HCT116 (cell line): ENCODE data around the gene NLRP1. TPM values are rescaled to one million over a fixed set of nuclear protein-coding genes. Genes with fewer than 3 reads are reported as not detected.

Experiments used
- ATAC-seq: fragments of 200-7000 bp; cut with Tn5 transposase; 2 replicates; pipeline ENCODE4 v1.9.1; 2020; ENCODE audit warnings: mild to moderate bottlenecking, moderate library complexity
- BruUV-seq: library from RNA; stranded (reverse); fragments of 400-500 nt; replicated peaks from 2 replicates; lab custom pipeline; 2021; lab: Mats Ljungman, UMichigan
- CTCF ChIA-PET: fragments of 300-600 bp; sonication (Branson Sonifier 250); formaldehyde crosslinking; loops from one replicate; lab custom pipeline; 2021; ENCODE audit warnings: antibody characterized with exemption; lab: Charles Lee
- POLR2A ChIA-PET: fragments of 300-600, 350-600 bp; sonication (Branson Sonifier 250); formaldehyde crosslinking; loops from one replicate; lab custom pipeline; 2021; ENCODE audit warnings: antibody characterized with exemption; lab: Charles Lee
- RAD21 ChIA-PET, 2 experiments: fragments of 300-600 bp; sonication (Branson Sonifier 250); formaldehyde crosslinking; loops; one replicate each; lab custom pipeline; 2023; ENCODE audit warnings: low total read pairs in 2 of 2; ENCODE audit not compliant: uncharacterized antibody in 2 of 2, unreplicated experiment in 2 of 2, low non-redundant PET in 1 of 2; lab: Charles Lee
- DNase-seq: peaks from one replicate; pipeline ENCODE4 v3.0.0-alpha.2; 2010; ENCODE audit warnings: low read depth, low spot score
- H2AFZ ChIP-seq: fragments of 200-600 bp; shearing (Covaris generic), sonication (generic); 2 replicates; pipeline ENCODE4 v1.6.1; 2017; ENCODE audit warnings: low read depth, mixed run types, mixed read lengths, antibody characterized with exemption, low read length; ENCODE audit not compliant: poor library complexity, severe bottlenecking
- H3K27ac ChIP-seq: 2 replicates; pipeline ENCODE4 v1.5.1; 2012; ENCODE audit warnings: low read depth, low read length
- H3K27me3 ChIP-seq: fragments of 200-600 bp; sonication (generic); 2 replicates; pipeline ENCODE4 v1.6.1; 2016; ENCODE audit warnings: mixed run types, low read length, mixed read lengths; ENCODE audit not compliant: insufficient read depth
- H3K36me3 ChIP-seq, 2 experiments: fragments of 200-500 bp in 1 of 2; fragments of 200-600 bp in 1 of 2; sonication (Bioruptor generic) in 1 of 2; sonication (generic) in 1 of 2; 2 replicates each; pipeline versions ENCODE4 v1.5.1 to v1.6.1; 2014 to 2016; ENCODE audit warnings: low read length in 2 of 2, inconsistent platforms in 1 of 2, mixed read lengths in 1 of 2, mixed run types in 1 of 2; ENCODE audit not compliant: insufficient read depth in 2 of 2, control insufficient read depth in 1 of 2
- H3K4me1 ChIP-seq, 2 experiments: fragments of 200-600 bp in 1 of 2; sonication (generic) in 1 of 2; 2 replicates each; pipeline versions ENCODE4 v1.5.1 to v1.6.1; 2012 to 2017; ENCODE audit warnings: low read length in 2 of 2, inconsistent platforms in 1 of 2, mild to moderate bottlenecking in 1 of 2, mixed read lengths in 1 of 2, mixed run types in 1 of 2, moderate library complexity in 1 of 2; ENCODE audit not compliant: insufficient read depth in 2 of 2, control insufficient read depth in 1 of 2
- H3K4me2 ChIP-seq: fragments of 200-600 bp; sonication (generic); 2 replicates; pipeline ENCODE4 v1.6.1; 2017; ENCODE audit warnings: mixed run types, low read length, mixed read lengths
- H3K4me3 ChIP-seq, 2 experiments: fragments of 200-600 bp in 1 of 2; sonication (generic) in 1 of 2; replicated peaks in 1 of 2; 2 replicates each; pipeline ENCODE4 v1.5.1; 2011 to 2016; ENCODE audit warnings: low read length in 2 of 2, control low read depth in 1 of 2, low read depth in 1 of 2, mild to moderate bottlenecking in 1 of 2, mixed read lengths in 1 of 2, mixed run types in 1 of 2
- H3K79me2 ChIP-seq: fragments of 200-600 bp; sonication (generic); 2 replicates; pipeline ENCODE4 v1.6.1; 2017; ENCODE audit warnings: mild to moderate bottlenecking, mixed run types, low read length, moderate library complexity, mixed read lengths; ENCODE audit not compliant: insufficient read depth
- H3K9ac ChIP-seq: fragments of 200-600 bp; sonication (generic); 2 replicates; pipeline ENCODE4 v1.6.1; 2016; ENCODE audit warnings: low read length, mixed read lengths
- H3K9me2 ChIP-seq: fragments of 200-600 bp; sonication (generic), shearing (Covaris generic); 2 replicates; pipeline ENCODE4 v1.6.1; 2017; ENCODE audit warnings: mixed run types, mild to moderate bottlenecking, moderate library complexity; ENCODE audit not compliant: insufficient read depth
- H3K9me3 ChIP-seq, 2 experiments: fragments of 200-500 bp in 1 of 2; fragments of 200-600 bp in 1 of 2; sonication (Bioruptor generic) in 1 of 2; sonication (generic) in 1 of 2; 2 replicates each; pipeline ENCODE4 v1.6.1; 2014 to 2017; ENCODE audit warnings: low read length in 2 of 2, mixed read lengths in 2 of 2, inconsistent platforms in 1 of 2, low read depth in 1 of 2, mild to moderate bottlenecking in 1 of 2, mixed run types in 1 of 2, moderate library complexity in 1 of 2; ENCODE audit not compliant: control insufficient read depth in 1 of 2, insufficient read depth in 1 of 2
- H4K20me1 ChIP-seq: fragments of 200-600 bp; sonication (generic), shearing (Covaris generic); 2 replicates; pipeline ENCODE4 v1.6.1; 2017; ENCODE audit warnings: mixed run types, mild to moderate bottlenecking, moderate library complexity; ENCODE audit not compliant: insufficient read depth
- CBX3 ChIP-seq: IDR thresholded peaks from 2 replicates; pipeline ENCODE4 v1.6.1; 2012; ENCODE audit warnings: low read depth
- CEBPB ChIP-seq: IDR thresholded peaks from 2 replicates; pipeline ENCODE4 v1.6.1; 2012; ENCODE audit warnings: low read depth
- EZH2 ChIP-seq: fragments of 200-600 bp; sonication (generic); IDR thresholded peaks from 2 replicates; pipeline ENCODE4 v1.6.1; 2017; ENCODE audit warnings: antibody characterized with exemption, mixed run types
- EZH2phosphoT487 ChIP-seq: fragments of 200-600 bp; IDR thresholded peaks from 2 replicates; pipeline ENCODE4 v1.6.1; 2018; ENCODE audit warnings: antibody characterized with exemption, borderline replicate concordance
- FOSL1 ChIP-seq: IDR thresholded peaks from 2 replicates; pipeline ENCODE4 v1.6.1; 2012; ENCODE audit warnings: low read depth
- JUND ChIP-seq: IDR thresholded peaks from 2 replicates; pipeline ENCODE4 v1.6.1; 2012
- POLR2A ChIP-seq: IDR thresholded peaks from 2 replicates; pipeline ENCODE4 v1.7.0; 2011; ENCODE audit warnings: borderline replicate concordance; ENCODE audit not compliant: insufficient read depth, insufficient read length; ENCODE audit errors: extremely low read depth
- POLR2AphosphoS5 ChIP-seq: IDR thresholded peaks from 2 replicates; pipeline ENCODE4 v1.6.1; 2011; ENCODE audit warnings: mild to moderate bottlenecking, low read depth, low read length, moderate library complexity
- RAD21 ChIP-seq: IDR thresholded peaks from 2 replicates; pipeline ENCODE4 v1.6.1; 2012; ENCODE audit warnings: low read depth, mild to moderate bottlenecking
- SP1 ChIP-seq: IDR thresholded peaks from 2 replicates; pipeline ENCODE4 v1.6.1; 2012; ENCODE audit warnings: low read depth
- YY1 ChIP-seq: IDR thresholded peaks from 2 replicates; pipeline ENCODE4 v1.6.1; 2011; ENCODE audit warnings: low read length, low read depth, moderate library complexity, mild to moderate bottlenecking; ENCODE audit not compliant: insufficient replicate concordance; ENCODE audit errors: extremely low read depth
- ZFX ChIP-seq: fragments of 450-650 bp; IDR thresholded peaks from 2 replicates; pipeline ENCODE4 v1.6.1; 2017
- ZNF274 ChIP-seq: fragments of 200-500 bp; sonication (Bioruptor generic); IDR thresholded peaks from 2 replicates; pipeline ENCODE4 v1.6.1; 2014; ENCODE audit warnings: mild to moderate bottlenecking, low read depth, low read length, inconsistent platforms
- intact Hi-C: fragments of 100-400 bp; cut with micrococcal nuclease; formaldehyde crosslinking; loops from 2 replicates; pipeline ENCODE4 v1.10.0; 2022
- total RNA-seq: library from RNA; stranded (reverse); gene quantifications from one replicate; pipeline ENCODE4 v1.2.1, GENCODE V29; 2021; ENCODE audit not compliant: unreplicated experiment
- TF ChIP-seq, protein P1 (sequence below): IDR thresholded peaks from 2 replicates; pipeline ENCODE4 v1.6.1; 2011; ENCODE audit warnings: mild to moderate bottlenecking, low read length, moderate library complexity; ENCODE audit not compliant: insufficient replicate concordance; ENCODE audit errors: extremely low read depth
- TF ChIP-seq, protein P2 (sequence below): IDR thresholded peaks from 2 replicates; pipeline ENCODE4 v1.6.1; 2012
- TF ChIP-seq, protein P3 (sequence below): IDR thresholded peaks from 2 replicates; pipeline ENCODE4 v1.6.1; 2012; ENCODE audit warnings: low read depth

Gene NLRP1
- total RNA-seq, 1 experiment from 2014 or later, result 7.2 TPM

DNA sequence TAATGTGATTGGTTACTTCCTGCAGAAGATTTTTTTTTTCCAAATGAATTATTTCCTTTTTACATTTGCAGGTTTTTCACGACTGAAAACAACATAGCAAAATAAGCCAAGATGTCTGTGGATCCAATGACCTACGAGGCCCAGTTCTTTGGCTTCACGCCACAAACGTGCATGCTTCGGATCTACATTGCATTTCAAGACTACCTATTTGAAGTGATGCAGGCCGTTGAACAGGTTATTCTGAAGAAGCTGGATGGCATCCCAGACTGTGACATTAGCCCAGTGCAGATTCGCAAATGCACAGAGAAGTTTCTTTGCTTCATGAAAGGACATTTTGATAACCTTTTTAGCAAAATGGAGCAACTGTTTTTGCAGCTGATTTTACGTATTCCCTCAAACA is 95.6 kb downstream of the NLRP1 start:
- no peak overlapping the region for H3K27ac ChIP-seq
- ChIA-PET CTCF (no interaction called here), RAD21 (no interaction called here), POLR2A (no interaction called here)
- peaks cover 52% of the 10 kb centered on the region for H3K79me2 ChIP-seq
- no peaks in the 10 kb centered on the region for H3K27me3 ChIP-seq
- no peak overlapping the region for H3K4me2 ChIP-seq
- H3K9me2 ChIP-seq, result no peaks in the 10 kb centered on the region
- intact Hi-C loops, result no loop called here
- H3K9me3 ChIP-seq, result no peaks in the 10 kb centered on the region; a peak in 1 of 4 replicates
- H3K36me3 ChIP-seq, result peaks cover 11 to 36% of the 10 kb centered on the region in 2 experiments
- BruUV-seq, result no TSS peak
- no peaks in the 10 kb centered on the region for H4K20me1 ChIP-seq
- ATAC-seq (no peak), DNase-seq (no peak)
- H3K4me3 ChIP-seq, result no peak overlapping the region
- H3K9ac ChIP-seq, result no peak overlapping the region
- no peak overlapping the region for H2AFZ ChIP-seq
- no peak for TF ChIP-seq ZNF274
- no peak for TF ChIP-seq RAD21
- no peak for TF ChIP-seq FOSL1
- no peak for TF ChIP-seq JUND
- TF ChIP-seq, protein P1, sequence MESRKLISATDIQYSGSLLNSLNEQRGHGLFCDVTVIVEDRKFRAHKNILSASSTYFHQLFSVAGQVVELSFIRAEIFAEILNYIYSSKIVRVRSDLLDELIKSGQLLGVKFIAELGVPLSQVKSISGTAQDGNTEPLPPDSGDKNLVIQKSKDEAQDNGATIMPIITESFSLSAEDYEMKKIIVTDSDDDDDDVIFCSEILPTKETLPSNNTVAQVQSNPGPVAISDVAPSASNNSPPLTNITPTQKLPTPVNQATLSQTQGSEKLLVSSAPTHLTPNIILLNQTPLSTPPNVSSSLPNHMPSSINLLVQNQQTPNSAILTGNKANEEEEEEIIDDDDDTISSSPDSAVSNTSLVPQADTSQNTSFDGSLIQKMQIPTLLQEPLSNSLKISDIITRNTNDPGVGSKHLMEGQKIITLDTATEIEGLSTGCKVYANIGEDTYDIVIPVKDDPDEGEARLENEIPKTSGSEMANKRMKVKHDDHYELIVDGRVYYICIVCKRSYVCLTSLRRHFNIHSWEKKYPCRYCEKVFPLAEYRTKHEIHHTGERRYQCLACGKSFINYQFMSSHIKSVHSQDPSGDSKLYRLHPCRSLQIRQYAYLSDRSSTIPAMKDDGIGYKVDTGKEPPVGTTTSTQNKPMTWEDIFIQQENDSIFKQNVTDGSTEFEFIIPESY, result no peak
- no peak for TF ChIP-seq CBX3
- no peak for TF ChIP-seq POLR2A
- TF ChIP-seq CEBPB, result no peak
- TF ChIP-seq, protein P2, sequence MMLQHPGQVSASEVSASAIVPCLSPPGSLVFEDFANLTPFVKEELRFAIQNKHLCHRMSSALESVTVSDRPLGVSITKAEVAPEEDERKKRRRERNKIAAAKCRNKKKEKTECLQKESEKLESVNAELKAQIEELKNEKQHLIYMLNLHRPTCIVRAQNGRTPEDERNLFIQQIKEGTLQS, result no peak
- no peak for TF ChIP-seq ZFX
- no peak for TF ChIP-seq EZH2
- TF ChIP-seq EZH2phosphoT487, result no peak
- TF ChIP-seq, protein P3, sequence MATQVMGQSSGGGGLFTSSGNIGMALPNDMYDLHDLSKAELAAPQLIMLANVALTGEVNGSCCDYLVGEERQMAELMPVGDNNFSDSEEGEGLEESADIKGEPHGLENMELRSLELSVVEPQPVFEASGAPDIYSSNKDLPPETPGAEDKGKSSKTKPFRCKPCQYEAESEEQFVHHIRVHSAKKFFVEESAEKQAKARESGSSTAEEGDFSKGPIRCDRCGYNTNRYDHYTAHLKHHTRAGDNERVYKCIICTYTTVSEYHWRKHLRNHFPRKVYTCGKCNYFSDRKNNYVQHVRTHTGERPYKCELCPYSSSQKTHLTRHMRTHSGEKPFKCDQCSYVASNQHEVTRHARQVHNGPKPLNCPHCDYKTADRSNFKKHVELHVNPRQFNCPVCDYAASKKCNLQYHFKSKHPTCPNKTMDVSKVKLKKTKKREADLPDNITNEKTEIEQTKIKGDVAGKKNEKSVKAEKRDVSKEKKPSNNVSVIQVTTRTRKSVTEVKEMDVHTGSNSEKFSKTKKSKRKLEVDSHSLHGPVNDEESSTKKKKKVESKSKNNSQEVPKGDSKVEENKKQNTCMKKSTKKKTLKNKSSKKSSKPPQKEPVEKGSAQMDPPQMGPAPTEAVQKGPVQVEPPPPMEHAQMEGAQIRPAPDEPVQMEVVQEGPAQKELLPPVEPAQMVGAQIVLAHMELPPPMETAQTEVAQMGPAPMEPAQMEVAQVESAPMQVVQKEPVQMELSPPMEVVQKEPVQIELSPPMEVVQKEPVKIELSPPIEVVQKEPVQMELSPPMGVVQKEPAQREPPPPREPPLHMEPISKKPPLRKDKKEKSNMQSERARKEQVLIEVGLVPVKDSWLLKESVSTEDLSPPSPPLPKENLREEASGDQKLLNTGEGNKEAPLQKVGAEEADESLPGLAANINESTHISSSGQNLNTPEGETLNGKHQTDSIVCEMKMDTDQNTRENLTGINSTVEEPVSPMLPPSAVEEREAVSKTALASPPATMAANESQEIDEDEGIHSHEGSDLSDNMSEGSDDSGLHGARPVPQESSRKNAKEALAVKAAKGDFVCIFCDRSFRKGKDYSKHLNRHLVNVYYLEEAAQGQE, result no peak
- TF ChIP-seq SP1, result no peak
- TF ChIP-seq YY1, result no peak
- TF ChIP-seq POLR2AphosphoS5, result no peak
- H3K4me1 ChIP-seq, result peaks cover 13 to 20% of the 10 kb centered on the region in 2 experiments
